Measurements from ENCODE around the gene CRYBA1.
"Not testable (repeated sequence)": the region's sequence is repeated elsewhere in the genome, so short reads cannot be mapped to it uniquely, and the experiment has no call there.

The CRYBA1 gene, protein sequence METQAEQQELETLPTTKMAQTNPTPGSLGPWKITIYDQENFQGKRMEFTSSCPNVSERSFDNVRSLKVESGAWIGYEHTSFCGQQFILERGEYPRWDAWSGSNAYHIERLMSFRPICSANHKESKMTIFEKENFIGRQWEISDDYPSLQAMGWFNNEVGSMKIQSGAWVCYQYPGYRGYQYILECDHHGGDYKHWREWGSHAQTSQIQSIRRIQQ

GRCh38 chr17:29246628-29247027, at the start of gene CRYBA1:
CRYBA1 (plus strand) TSS chr17:29246859; CDS start chr17:29246864, 5 bp downstream.
- DNase-seq: no peak

- no peak for DNase-seq
These were observed 49.0 kb upstream of the CRYBA1 start for GRCh38 chr17:29197516-29198272.

GRCh38 chr17:29204068-29204804, 42.4 kb upstream of the CRYBA1 start:
- DNase-seq: not testable (repeated sequence)

DNA sequence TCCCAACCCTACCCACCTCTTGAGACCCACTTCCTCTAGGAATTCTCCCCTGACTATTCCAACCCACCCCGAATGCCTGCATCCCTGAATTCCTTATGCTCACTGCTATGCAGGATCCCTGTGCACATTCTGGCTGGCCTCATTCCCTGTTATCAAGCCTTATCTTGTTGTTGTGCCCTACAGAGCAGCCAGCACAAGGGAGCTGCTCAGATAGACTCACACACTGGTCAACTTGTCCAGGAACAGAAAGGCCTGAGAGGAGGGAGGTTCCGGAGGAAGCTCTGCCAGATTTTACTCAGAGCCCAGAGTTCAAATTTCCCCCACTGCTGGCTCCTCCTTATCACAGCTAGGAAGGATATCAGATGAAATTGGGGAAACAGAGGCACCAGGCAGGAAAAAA, 41.6 kb upstream of the CRYBA1 start:
- no peak for DNase-seq

DNA sequence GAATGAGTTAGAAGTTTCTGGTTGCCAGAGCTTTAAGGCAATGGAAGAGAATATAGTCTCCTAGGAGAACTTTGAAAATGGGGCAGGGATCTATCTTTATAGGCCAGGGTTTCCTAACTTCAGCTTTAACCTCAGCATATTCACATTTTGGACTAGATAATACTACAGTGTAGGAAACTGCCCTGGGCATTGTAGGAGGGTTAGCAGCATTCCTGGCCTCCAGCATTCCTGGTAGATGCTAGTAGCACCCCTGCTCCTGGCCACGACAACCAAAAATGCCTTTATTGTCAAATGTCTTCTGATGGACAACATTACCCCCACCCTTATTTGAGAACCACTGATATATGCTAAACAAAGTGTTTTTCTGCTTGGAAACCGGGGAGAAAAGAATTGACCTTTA, 38.7 kb upstream of the CRYBA1 start:
- DNase-seq: no peak

DNA sequence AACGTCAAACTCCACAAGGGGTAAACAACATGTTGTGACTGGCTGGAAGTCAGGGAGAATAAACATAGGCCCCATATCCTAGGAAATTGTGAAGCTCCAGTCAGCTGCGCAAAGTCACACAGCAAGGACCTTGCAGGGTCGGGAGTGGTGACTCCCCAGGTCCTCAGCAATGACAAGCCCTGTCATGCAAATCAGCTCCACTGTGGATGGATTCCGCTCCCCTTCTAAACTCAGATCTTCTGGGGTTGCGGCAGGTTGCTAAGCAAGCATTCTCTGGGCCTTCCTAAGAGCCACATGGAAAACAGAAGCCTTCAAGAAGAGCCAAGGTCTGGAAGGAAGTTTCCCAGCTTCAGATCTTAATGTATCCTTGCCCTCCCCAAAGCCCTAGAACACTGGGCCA, 37.6 kb upstream of the CRYBA1 start:
- DNase-seq: no peak

- no peak for DNase-seq
These were observed 35.8 kb upstream of the CRYBA1 start for GRCh38 chr17:29210879-29211278.

DNA sequence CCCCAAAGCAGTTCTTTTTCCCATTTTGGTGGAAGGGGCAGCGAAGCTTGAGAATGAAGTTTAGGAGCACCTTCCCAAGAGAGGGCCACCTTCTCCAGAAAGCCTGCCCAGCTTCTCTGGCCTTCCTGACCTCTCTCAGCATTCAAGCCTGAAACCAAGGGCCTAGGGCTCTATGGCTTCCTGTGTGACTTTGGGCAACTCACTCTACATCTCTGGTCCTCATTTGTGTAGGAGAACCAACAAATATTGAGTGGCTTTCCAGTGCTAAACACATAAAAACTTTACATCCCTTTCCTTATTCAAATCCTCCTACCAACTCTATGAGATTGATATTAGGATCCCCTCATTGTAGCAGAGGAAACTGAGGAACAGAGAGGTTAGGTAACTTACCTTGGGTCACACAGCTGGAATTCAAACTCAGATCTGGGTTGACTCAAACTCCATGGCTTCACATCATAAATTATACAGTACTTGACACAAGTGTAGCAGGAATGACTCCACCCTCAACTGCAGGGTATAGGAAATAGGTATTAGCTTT, 34.5 kb upstream of the CRYBA1 start:
- no peak for DNase-seq

GRCh38 chr17:29212681-29213121, 34.0 kb upstream of the CRYBA1 start:
- no peak for DNase-seq

- no peak for DNase-seq
These were observed 32.2 kb upstream of the CRYBA1 start for GRCh38 chr17:29214215-29215146.

DNA sequence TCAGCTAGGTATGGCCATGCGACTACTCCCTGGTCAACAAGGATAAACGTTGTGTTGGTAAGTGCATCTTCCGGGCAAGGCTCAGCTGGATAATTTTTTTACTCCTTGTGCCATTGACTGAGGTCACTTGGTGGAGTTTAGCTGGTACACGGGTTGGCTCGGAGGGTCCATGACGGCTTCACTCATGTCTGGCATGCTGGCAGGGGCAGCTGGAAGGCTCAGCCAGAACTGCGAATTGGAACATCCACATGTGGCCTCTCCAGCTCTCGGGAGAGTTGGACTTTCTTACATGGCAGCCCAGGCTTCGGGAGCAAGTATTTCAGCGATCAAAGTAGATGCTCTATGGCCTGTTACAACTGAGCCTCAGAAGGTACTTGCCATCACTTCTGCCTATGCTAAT, 31.5 kb upstream of the CRYBA1 start:
- DNase-seq: no peak

GRCh38 chr17:29215717-29216116, 30.9 kb upstream of the CRYBA1 start:
- no peak for DNase-seq

DNA sequence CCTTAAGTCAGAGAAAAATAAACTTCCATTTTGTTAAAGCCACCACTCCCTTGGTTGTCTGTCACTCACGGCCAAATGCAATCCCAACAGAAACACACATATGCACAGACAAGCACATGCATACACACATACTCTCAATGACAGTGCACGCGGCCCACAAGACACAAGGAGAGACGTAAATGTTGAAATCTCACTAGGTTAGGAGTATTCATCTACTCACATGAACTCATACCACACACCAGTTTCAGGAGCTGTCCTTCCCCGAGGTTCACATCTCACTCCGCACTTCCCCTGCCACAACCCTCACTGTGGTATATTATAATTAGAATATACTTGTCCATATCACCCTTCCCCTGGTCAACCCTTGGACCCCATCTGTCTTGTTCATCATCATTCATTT, 30.5 kb upstream of the CRYBA1 start:
- DNase-seq: no peak

- DNase-seq: no peak
These were observed 29.8 kb upstream of the CRYBA1 start for GRCh38 chr17:29216856-29217255.

DNA sequence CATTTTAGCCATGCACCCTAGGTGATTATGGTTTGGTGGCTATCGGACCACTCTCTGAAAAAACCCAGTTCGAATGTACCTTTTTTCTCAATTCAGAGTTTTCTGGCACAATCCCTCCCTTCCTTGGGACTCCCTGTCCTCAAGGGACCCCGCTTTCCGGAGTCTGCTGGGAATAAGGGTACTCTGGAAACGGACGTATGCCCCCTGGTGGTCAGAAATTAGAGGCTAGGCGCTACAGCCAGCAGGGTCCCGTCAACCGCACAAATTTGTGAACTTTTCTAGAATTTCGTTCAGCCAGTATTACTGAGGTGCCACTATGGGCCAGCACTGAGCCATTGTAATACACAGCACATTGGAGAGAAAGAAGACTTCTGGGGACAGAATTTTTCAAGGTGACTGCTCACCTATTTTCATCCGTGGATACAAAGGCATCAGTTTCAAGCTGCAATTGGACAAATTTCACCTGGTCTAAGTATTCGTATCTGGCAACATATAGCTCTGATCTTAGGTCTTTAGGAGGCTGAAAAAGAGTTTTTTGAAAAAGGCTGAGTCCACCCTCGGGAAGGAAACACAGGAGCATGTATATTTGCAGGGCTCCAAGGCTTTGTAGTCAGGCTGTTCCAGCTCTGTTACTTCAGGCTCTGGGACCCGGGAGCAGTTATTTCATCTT, 27.1 kb upstream of the CRYBA1 start:
- DNase-seq: peak; percentile 45

DNA sequence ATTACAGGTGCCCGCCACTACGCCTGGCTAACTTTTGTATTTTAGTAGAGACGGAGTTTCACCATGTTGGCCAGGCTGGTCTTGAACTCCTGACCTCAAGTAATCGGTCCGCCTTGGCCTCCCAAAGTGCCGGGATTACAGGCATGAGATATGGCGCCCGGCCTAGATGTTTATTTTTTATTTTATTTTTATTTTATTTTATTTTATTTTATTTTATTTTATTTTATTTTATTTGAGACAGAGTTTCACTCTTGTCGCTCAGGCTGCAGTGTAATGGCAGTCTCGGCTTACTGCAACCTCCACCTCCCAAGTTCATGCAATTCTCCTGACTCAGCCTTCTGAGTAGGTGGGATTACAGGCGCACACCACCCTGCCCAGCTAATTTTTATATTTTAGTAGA, 25.3 kb upstream of the CRYBA1 start:
- not testable (repeated sequence) for DNase-seq

DNA sequence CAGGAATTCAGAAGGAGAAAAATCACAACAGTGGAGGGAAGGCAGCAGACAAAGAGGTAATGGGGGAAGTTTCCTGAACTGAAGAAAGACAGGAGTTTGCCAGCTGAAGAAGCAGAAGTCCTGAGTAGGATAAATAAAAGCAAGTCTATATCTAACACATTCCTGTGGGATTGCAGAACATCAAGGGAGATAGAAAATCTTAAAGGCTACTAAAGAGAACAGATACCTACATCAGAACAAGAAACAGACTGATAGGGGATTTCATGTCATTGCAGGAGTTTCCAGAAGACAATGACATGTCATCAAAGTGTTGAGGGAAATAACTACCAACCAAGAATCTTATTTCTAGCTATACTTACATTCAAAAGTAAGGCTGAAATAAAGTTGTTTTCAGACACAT, 21.3 kb upstream of the CRYBA1 start:
- no peak for DNase-seq

DNA sequence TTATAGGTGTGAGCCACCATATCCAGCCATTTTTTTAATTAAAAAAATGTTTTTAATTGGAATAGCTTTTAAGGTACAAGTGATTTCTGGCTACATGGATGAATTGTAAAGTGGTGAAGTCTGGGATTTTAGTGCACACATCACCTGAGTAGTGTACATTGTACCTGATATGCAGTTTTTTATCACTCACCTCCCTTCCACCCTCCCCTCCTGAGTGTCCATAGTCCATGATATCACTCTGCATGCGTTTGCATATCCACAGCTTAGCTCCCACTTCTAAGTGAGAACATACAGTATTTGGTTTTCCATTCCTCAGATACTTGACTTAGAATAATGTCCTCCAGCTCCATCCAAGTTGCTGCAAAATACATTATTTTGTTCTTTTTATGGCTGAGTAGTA, 13.4 kb upstream of the CRYBA1 start:
- DNase-seq: no peak

DNA sequence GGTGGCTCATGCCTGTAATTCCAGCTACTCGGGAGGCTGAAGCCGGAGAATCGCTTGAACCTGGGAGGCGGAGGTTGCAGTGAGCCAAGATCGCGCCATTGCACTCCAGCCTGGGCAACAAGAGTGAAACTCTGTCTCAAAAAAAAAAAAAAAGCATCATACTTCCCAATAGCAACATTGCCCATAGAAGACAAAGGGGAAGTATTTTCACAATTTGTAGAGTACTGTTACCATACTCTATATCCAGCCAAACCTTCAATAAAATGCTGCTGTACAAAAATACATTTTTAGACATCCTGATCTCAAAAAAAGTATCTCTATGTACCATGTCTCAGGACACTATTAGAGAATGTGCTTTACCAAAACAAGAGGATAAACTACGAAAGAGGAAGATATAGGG, 11.7 kb upstream of the CRYBA1 start:
- not testable (repeated sequence) for DNase-seq

- DNase-seq: no peak
These were observed 10.8 kb upstream of the CRYBA1 start for GRCh38 chr17:29235904-29236303.

GRCh38 chr17:29237476-29238132, 9.1 kb upstream of the CRYBA1 start:
- no peak for DNase-seq
